ENCODE results near the gene INA.
"Not testable (repeated sequence)": the region's sequence is repeated elsewhere in the genome, so short reads cannot be mapped to it uniquely, and the experiment has no call there.

INA gene

GRCh38 chr10:103276896-103277712 is at the start of gene INA:
TSS of gene INA (plus strand) at chr10:103277138. CDS start at chr10:103277212, 74 bp downstream.
- peak; percentile 22 for DNase-seq

- no peak for DNase-seq
Measured at GRCh38 chr10:103227416-103227815, 49.5 kb upstream of the INA start.

- no peak for DNase-seq
Measured at GRCh38 chr10:103231047-103231551, 45.8 kb upstream of the INA start.

- no peak for DNase-seq
Measured at GRCh38 chr10:103232131-103232673, 44.7 kb upstream of the INA start.

- DNase-seq: no peak
Measured at GRCh38 chr10:103232772-103233488, 44.0 kb upstream of the INA start.

- no peak for DNase-seq
Measured at GRCh38 chr10:103235775-103236174, 41.2 kb upstream of the INA start.

- DNase-seq: no peak
Measured at GRCh38 chr10:103238506-103239252, 38.3 kb upstream of the INA start.

- peak; percentile 25 for DNase-seq
Measured at GRCh38 chr10:103241262-103242011, 35.5 kb upstream of the INA start.

- peak; percentile 85 for DNase-seq
Measured at GRCh38 chr10:103244666-103245271, 32.2 kb upstream of the INA start.

GRCh38 chr10:103245587-103245986 is 31.4 kb upstream of the INA start, which contains the start of gene RPEL1:
TSS of gene RPEL1 (plus strand) at chr10:103245887. CDS start at chr10:103245997, 110 bp downstream.
- not testable (repeated sequence) for DNase-seq

GRCh38 chr10:103246324-103246723 is 30.6 kb upstream of the INA start:
- DNase-seq: no peak

GRCh38 chr10:103254113-103254512 is 22.8 kb upstream of the INA start:
- DNase-seq: no peak

GRCh38 chr10:103254538-103255325 is 22.2 kb upstream of the INA start:
- DNase-seq: no peak

- DNase-seq: no peak
Measured at GRCh38 chr10:103256613-103257012, 20.3 kb upstream of the INA start.

- no peak for DNase-seq
Measured at GRCh38 chr10:103257812-103258211, 19.1 kb upstream of the INA start.

- not testable (repeated sequence) for DNase-seq
Measured at GRCh38 chr10:103258928-103259327, 18.0 kb upstream of the INA start.

GRCh38 chr10:103259989-103260388 is 16.9 kb upstream of the INA start:
- DNase-seq: no peak

GRCh38 chr10:103262229-103262628 is 14.7 kb upstream of the INA start:
- DNase-seq: no peak

GRCh38 chr10:103265717-103266329 is 11.1 kb upstream of the INA start:
- DNase-seq: peak; percentile 25

- DNase-seq: no peak
Measured at GRCh38 chr10:103273041-103273441, 3.9 kb upstream of the INA start.
